HEK293T (cell line): ENCODE results near the gene CDK3.

Experiments
- CTCF ChIA-PET: fragments of 350-600 bp; formaldehyde crosslinking; extraction: SDS; loops from one replicate; lab custom pipeline; 2021; ENCODE audit warnings: antibody characterized with exemption, inconsistent platforms; lab: Yijun Ruan, JAX
- POLR2A ChIA-PET: fragments of 350-600 bp; formaldehyde crosslinking; extraction: SDS; loops from one replicate; lab custom pipeline; 2020; ENCODE audit warnings: antibody characterized with exemption, inconsistent platforms; lab: Yijun Ruan, JAX
- DNase-seq: peaks from one replicate; pipeline ENCODE4 v3.0.0; 2012; ENCODE audit warnings: mixed read lengths; ENCODE audit errors: extremely low spot score
- ARNT ChIP-seq: fragments of 450-650 bp; IDR thresholded peaks from 2 replicates; pipeline ENCODE4 v1.6.1; 2017; ENCODE audit warnings: mild to moderate bottlenecking
- BHLHE40 ChIP-seq: fragments of 450-650 bp; IDR thresholded peaks from 2 replicates; pipeline ENCODE4 v1.6.1; 2016; ENCODE audit warnings: mild to moderate bottlenecking, moderate library complexity, borderline replicate concordance
- CTBP1 ChIP-seq: fragments of 450-650 bp; IDR thresholded peaks from 2 replicates; pipeline ENCODE4 v1.6.1; 2016; ENCODE audit warnings: borderline replicate concordance
- ELF4 ChIP-seq: fragments of 450-650 bp; IDR thresholded peaks from 2 replicates; pipeline ENCODE4 v1.6.1; 2017; ENCODE audit warnings: antibody characterized with exemption
- FOXA1 ChIP-seq: fragments of 450-650 bp; IDR thresholded peaks from 2 replicates; pipeline ENCODE4 v1.6.1; 2016; ENCODE audit warnings: mild to moderate bottlenecking
- FOXK2 ChIP-seq: fragments of 450-650 bp; IDR thresholded peaks from 2 replicates; pipeline ENCODE4 v1.6.1; 2016; ENCODE audit warnings: mild to moderate bottlenecking
- FOXM1 ChIP-seq: fragments of 450-650 bp; IDR thresholded peaks from 2 replicates; pipeline ENCODE4 v1.6.1; 2017; ENCODE audit warnings: mild to moderate bottlenecking, borderline replicate concordance
- HDGF ChIP-seq: fragments of 450-650 bp; IDR thresholded peaks from 2 replicates; pipeline ENCODE4 v1.6.1; 2017; ENCODE audit warnings: antibody characterized with exemption, borderline replicate concordance
- L3MBTL2 ChIP-seq: fragments of 450-650 bp; conservative IDR thresholded peaks from 2 replicates; pipeline ENCODE4 v1.6.1; 2016; ENCODE audit warnings: mild to moderate bottlenecking
- LEF1 ChIP-seq: fragments of 450-650 bp; IDR thresholded peaks from 2 replicates; pipeline ENCODE4 v1.6.1; 2017; ENCODE audit warnings: mild to moderate bottlenecking, borderline replicate concordance
- NFRKB ChIP-seq: fragments of 450-650 bp; IDR thresholded peaks from 2 replicates; pipeline ENCODE4 v1.6.1; 2016; ENCODE audit warnings: mild to moderate bottlenecking, moderate library complexity
- PKNOX1 ChIP-seq: fragments of 450-650 bp; IDR thresholded peaks from 2 replicates; pipeline ENCODE4 v1.6.1; 2016
- SP1 ChIP-seq: fragments of 450-650 bp; IDR thresholded peaks from 2 replicates; pipeline ENCODE4 v1.6.1; 2017
- SUZ12 ChIP-seq: fragments of 450-650 bp; IDR thresholded peaks from 2 replicates; pipeline ENCODE4 v1.6.1; 2016; ENCODE audit warnings: mild to moderate bottlenecking
- TARDBP ChIP-seq: fragments of 450-650 bp; IDR thresholded peaks from 2 replicates; pipeline ENCODE4 v1.6.1; 2016
- ZNF384 ChIP-seq: fragments of 450-650 bp; IDR thresholded peaks from 2 replicates; pipeline ENCODE4 v1.6.1; 2016

Gene CDK3

DNA sequence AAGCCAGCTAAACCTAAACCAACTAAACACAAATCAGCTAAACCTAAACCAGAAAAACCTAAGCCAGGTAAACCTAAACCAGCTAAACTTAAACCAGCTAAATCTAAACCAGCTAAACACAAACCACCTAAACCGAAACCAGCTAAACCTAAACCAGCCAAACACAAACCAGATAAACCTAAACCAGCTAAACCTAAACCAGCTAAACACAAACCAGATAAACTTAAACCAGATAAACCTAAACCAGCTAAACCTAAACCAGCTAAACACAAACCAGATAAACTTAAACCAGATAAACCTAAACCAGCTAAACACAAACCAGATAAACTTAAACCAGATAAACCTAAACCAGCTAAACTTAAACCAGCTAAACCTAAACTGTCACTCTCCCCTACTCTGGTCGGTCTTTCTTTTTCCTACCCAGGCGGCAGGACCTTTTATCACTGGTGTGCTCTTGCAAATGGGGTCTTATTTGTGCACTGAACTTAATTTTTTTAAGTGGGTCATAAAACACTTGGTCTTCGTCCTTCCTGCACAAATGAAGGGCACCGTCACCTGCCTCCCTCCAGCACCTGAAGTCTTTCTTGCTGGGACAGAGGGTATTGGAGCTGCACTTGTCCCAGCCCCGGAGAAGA, 19.3 kb downstream of the CDK3 start:
- ChIA-PET POLR2A (interaction anchor here (0.9 kb wide), 1 partner anchor 52 kb away, joined by 3 read pairs; the partner anchor contains the start of gene SRP68), CTCF (interaction anchor here (0.7 to 1.9 kb wide), 6 partner anchors 10 to 104 kb away, joined by 3 to 9 read pairs (median 4); no protein-coding TSS in a partner anchor)
- DNase-seq = no peak
- no peak for TF ChIP-seq ZNF384
- TF ChIP-seq NFRKB = no peak
- TF ChIP-seq FOXM1 = no peak
- no peak for TF ChIP-seq SUZ12
- no peak for TF ChIP-seq LEF1
- TF ChIP-seq L3MBTL2 = no peak
- no peak for TF ChIP-seq PKNOX1
- TF ChIP-seq CTBP1 = no peak
- no peak for TF ChIP-seq BHLHE40
- TF ChIP-seq ARNT = no peak
- TF ChIP-seq FOXK2 = no peak
- TF ChIP-seq TARDBP = no peak
- TF ChIP-seq FOXA1 = no peak
- no peak for TF ChIP-seq SP1

GRCh38 chr17:76022285-76022684, 21.6 kb downstream of the CDK3 start:
- ChIA-PET CTCF (interaction anchor here (2.3 kb wide), 1 partner anchor 8 kb away, joined by 7 read pairs; no protein-coding TSS in a partner anchor), POLR2A (no interaction called here)
- TF ChIP-seq SUZ12 = no peak
- no peak for TF ChIP-seq BHLHE40
- no peak for TF ChIP-seq CTBP1
- no peak for TF ChIP-seq FOXA1
- no peak for TF ChIP-seq PKNOX1
- no peak for TF ChIP-seq HDGF
- no peak for TF ChIP-seq SP1
- no peak for TF ChIP-seq TARDBP
- TF ChIP-seq NFRKB = no peak
- no peak for TF ChIP-seq ZNF384
- no peak for TF ChIP-seq ARNT
- no peak for TF ChIP-seq ELF4
- no peak for TF ChIP-seq LEF1
- no peak for TF ChIP-seq FOXK2
- no peak for TF ChIP-seq FOXM1
- TF ChIP-seq L3MBTL2 = no peak
- no peak for DNase-seq

- CTCF ChIA-PET = interaction anchor here (2.3 kb wide), 1 partner anchor 9 kb away, joined by 7 read pairs; no protein-coding TSS in a partner anchor
- no peak for DNase-seq
- TF ChIP-seq L3MBTL2 (no peak), ZNF384 (no peak), NFRKB (no peak)
- POLR2A ChIA-PET = no interaction called here
These were observed 22.6 kb downstream of the CDK3 start for GRCh38 chr17:76022973-76023899.

GRCh38 chr17:76023900-76024237, 23.2 kb downstream of the CDK3 start:
- ChIA-PET POLR2A (no interaction called here), CTCF (interaction anchor here (2.3 kb wide), 1 partner anchor 10 kb away, joined by 7 read pairs; no protein-coding TSS in a partner anchor)
- no peak for TF ChIP-seq PKNOX1
- TF ChIP-seq CTBP1 = no peak
- DNase-seq = no peak

- ChIA-PET CTCF (interaction anchor here (2.3 kb wide), 1 partner anchor 10 kb away, joined by 7 read pairs; no protein-coding TSS in a partner anchor), POLR2A (no interaction called here)
- no peak for DNase-seq
- TF ChIP-seq SP1 = no peak
- no peak for TF ChIP-seq FOXK2
- TF ChIP-seq TARDBP = no peak
- no peak for TF ChIP-seq NFRKB
These were observed 23.7 kb downstream of the CDK3 start for GRCh38 chr17:76024353-76024752.

- no peak for TF ChIP-seq FOXK2
- no peak for TF ChIP-seq CTBP1
- TF ChIP-seq PKNOX1 = no peak
- TF ChIP-seq FOXA1 = no peak
- no peak for TF ChIP-seq HDGF
- TF ChIP-seq SUZ12 = no peak
- no peak for TF ChIP-seq ELF4
- no peak for TF ChIP-seq BHLHE40
- TF ChIP-seq TARDBP = no peak
- no peak for TF ChIP-seq ARNT
- TF ChIP-seq FOXM1 = no peak
- TF ChIP-seq NFRKB = no peak
- no peak for TF ChIP-seq ZNF384
- ChIA-PET CTCF (interaction anchor here (0.5 to 1.3 kb wide), 2 partner anchors 11 to 101 kb away, joined by 3 to 5 read pairs; no protein-coding TSS in a partner anchor), POLR2A (no interaction called here)
- DNase-seq = no peak
These were observed 24.6 kb downstream of the CDK3 start for GRCh38 chr17:76025294-76025693.
